ENCODE measurements around the gene ACBD4.

The ACBD4 gene, protein sequence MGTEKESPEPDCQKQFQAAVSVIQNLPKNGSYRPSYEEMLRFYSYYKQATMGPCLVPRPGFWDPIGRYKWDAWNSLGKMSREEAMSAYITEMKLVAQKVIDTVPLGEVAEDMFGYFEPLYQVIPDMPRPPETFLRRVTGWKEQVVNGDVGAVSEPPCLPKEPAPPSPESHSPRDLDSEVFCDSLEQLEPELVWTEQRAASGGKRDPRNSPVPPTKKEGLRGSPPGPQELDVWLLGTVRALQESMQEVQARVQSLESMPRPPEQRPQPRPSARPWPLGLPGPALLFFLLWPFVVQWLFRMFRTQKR

DNA sequence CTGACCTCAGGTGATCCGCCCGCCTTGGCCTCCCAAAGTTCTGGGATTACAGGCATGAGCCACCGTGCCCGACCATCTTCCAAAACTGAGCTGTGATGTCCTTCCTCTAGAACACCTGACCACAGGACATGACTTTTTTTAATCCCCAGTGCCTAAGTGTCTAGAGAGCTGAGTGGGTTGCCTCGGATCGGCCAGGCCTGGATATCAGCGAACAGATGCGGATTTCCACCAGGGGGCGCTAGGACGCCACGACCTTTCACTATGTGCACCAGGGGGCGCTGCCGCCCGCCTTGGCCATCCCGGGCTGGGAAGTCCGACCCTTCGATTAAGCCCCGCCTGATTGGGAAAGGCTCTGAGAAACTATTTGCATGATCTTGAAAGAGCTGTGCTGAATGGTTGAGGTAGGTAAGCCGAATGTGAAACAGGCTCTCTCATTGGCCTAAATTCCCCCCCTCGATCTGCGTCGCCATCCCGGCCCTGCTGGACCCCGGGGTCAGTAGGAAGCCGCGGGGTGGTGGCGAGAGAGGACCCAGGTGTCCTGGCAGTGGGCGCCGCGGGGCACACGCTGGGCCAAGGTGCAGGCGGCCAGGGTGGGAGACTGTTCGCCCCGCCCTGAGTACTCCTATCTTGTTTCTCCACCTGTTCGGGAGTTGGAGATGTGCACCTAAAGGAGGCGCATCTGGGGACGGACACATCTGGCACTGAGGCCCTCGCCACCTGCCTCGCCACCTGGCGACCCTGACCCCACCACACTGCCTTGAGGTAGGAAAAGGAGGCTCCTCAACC is at the start of gene ACBD4:
ACBD4 (plus strand) TSS at position 496 of the 786 bp plus-strand sequence. CDS start 458 bp downstream, outside the sequence.
- peak; percentile 96 for DNase-seq (ENCODE audit: low spot score)

DNA sequence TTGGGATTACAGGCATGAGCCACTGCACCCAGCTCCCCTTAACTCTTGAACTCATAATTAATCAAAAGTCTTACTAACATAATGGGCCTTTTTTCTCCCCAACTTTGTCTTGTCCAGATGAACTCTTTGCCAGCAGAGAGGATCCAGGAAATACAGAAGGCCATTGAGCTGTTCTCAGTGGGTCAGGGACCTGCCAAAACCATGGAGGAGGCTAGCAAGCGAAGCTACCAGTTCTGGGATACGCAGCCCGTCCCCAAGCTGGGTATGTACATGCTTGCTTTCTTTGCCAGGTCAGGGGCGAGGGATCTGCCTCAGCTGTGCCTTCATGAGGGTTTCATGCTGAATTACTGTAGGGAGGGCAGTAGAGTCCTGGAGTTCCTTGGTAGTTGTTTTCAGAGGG is 49.1 kb upstream of the ACBD4 start:
- no peak for DNase-seq (ENCODE audit: low spot score)

DNA sequence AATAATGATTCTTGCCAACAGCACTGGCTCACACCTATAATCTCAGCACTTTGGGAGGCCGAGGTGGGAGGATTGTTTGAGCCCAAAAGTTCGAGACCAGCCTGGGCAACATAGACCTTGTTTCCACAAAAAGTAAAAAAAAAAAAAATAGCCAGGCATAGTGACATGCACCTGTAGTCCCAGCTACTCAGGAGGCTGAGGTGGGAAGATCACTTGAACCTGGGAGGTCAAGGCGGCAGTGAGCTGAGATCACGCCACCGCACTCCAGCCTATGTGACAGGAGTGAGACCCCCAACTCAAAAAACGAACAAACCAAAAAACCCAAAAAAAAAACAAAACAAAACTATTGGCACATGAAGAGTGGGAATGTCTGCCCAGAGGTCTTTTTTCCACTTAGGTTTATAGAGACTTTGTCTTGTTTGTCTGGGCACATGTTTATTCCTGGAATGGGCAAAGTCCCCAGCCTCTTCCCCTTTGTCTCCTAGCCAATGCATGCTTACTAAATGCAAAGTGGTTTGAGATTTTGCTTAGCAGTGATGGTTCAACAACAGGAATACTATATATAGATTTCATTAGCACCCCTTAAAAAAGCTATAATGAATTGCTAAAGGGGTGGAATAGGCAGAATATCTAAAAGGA is 48.5 kb upstream of the ACBD4 start:
- DNase-seq (ENCODE audit: low spot score) = no peak

DNA sequence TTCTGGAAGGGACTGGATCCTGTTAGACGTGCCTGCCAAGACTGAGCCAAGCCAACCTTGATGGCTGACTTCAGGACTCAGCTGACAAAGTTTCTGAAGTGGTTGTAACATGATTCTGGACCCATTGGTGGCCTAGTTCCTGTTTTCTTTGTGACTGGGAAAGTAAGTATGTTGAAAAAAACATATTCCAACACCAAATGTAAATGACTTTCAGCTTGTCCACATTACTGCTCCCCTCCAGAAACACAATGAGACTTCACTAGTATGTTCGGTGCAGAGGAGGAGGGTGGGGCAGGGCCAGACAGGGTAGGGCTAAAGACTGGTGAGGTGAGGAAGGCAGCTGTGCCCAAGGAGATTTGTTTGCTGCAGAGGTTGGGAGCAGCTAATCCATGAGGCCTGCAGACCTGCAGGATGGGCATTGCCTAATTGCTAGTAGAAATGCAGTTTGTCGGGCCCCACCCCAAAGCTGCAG is 47.9 kb upstream of the ACBD4 start:
- no peak for DNase-seq (ENCODE audit: low spot score)

DNA sequence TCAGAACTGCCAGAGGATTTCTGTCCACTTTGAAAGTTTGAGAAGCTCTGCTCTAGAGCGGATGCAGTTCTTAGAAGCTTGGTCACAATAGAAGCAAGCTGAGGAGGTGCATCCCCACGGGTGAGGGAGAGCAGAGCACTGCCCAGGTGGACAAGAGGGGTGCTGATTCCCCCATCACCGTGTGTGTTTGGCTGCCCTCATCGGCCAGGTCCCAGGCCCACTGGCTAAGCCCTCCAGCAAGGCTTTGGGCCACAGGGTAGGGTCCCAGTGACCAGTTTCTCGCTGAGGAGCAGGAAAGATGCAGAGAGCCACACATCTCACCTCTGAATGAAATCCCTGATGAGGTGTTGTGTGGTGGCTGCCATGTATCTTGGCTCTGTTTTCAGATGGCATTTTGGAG is 47.5 kb upstream of the ACBD4 start:
- no peak for DNase-seq (ENCODE audit: low spot score)

DNA sequence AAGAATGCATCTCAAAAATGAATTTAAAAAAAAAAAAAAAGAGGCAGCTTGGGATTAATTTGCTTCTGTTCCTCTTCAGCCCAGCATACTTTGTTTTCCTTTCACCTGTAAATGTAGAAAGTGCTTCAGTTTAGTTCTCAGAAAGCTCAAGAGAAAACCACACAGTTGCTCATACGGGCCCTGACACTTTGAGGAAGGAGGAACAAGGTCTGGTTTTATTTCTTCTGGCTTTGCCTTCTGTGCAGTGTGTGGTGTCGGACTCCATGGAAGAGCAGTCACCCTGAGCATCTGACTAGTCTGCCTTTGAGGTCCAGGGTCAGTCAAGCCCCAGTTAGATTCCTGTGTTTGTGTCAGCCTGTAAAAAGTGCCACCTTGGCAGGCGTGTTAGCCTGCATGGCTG is 46.7 kb upstream of the ACBD4 start:
- DNase-seq (ENCODE audit: low spot score) = no peak

DNA sequence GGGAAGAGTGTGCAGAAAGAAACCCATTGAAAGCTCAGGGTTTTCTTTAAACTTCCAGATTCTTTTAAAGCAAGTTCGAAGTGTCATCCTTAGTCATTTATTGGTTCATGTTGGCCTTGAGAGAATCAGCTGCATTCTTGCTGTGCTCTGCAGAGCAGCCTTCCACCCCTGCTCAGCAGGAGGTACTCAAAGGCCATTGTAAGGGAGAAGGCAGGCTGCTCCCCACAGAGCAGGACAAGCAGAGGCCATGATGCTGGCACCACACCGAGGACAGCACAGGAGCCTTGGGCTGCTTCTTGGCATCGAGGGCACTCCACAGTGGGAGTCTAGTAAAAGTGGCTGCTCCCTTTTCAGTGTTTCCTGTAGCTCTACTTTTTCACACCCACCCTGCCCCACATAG is 44.8 kb upstream of the ACBD4 start:
- no peak for DNase-seq (ENCODE audit: low spot score)

DNA sequence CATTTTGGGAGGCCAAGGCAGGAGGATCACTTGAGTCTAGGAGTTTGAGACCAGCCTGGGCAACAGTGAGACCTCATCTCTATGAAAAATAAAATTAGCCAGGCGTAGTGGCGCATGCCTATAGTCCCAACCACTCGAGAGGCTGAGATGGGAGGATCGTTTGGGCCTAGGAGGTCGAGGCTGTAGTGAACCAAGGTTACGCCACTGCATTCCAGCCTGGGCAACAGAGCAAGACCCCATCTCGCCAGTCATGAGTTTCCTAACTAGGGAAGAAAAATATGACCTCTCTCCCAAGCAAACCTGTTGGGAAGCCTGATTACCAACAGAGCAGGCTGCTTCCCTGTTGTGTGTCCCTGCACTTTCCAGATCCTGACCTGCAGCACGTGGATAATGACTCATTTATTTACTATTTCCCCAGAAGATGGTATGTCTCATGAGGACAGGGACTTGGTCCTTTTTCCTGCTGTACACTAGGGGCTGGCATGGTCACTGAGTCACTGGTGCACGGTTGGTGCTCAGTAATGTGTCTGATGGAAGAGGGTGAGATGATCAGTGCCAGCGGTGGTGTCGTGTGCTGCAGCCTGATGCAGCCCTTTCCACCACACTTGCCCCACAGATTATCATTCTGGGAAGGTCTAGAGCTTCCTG is 43.6 kb upstream of the ACBD4 start:
- no peak for DNase-seq (ENCODE audit: low spot score)

DNA sequence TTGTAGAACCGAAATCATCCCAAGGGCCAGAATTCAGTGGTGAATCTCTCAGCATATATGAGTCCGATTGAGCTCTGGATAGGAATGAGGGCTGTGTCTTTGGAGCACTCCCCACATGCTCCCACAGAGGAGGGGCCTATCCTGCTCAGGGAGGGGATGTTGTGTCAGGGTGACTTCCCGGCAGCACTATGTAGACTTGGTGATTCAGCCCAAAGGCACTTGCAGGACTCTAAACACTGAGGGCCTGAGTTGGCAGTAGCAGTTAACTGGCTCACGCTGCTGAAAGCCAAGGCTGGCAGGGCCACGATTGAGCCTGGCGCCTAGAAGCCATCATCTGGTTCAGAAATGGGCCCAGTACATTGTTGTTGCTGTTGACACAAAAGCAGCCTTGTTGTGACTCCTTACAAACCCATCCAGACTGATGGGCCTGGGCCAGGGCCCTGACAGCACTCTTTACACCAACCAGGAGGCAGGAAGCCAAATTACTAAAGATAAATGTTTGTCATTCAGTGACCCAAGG is 42.5 kb upstream of the ACBD4 start:
- DNase-seq (ENCODE audit: low spot score) = peak; percentile 67

DNA sequence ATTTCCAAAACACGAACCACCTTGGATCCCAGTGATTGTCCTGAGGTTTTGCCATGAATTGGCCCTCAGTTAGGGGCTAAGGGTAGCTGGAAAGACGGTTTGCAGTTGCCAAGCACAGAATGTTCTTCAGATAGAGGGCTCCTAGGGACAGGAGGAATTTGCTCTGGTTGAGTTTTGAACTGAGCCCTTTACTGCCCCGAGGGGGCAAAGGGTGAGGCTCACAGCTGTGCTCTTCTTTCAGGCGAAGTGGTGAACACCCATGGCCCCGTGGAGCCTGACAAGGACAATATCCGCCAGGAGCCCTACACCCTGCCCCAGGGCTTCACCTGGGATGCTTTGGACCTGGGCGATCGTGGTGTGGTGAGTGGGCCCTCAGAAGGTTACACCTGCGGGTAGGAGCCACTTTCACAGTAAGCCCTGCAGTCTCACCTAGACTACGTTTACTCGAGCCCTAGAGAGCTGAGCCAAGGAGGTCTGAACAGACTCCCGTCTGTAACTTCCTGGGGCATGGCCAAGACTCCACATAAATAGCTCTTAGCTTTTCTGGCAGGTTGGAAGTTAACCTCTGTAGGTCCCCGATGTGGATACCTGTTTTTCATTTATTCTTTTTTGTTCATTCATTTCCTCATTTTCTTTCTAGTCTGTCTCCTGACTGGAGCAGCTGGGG is 41.9 kb upstream of the ACBD4 start:
- no peak for DNase-seq (ENCODE audit: low spot score)

DNA sequence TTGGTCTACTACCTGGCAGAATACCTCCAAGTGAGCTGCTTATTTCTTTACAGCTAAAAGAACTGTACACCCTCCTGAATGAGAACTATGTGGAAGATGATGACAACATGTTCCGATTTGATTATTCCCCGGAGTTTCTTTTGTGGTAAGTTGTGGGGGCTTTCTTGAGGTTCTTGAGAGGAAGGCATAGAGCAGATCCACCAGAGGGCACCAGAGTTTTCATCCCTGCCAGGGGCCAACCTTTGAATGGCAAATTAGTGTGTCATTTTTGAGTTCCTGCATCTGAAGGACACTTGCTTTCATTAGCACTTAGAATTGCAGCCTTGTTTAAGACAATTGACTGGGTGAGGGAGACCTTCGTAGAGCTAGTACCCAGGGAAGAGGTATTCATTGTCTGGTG is 39.3 kb upstream of the ACBD4 start:
- peak; percentile 31 for DNase-seq (ENCODE audit: low spot score)

DNA sequence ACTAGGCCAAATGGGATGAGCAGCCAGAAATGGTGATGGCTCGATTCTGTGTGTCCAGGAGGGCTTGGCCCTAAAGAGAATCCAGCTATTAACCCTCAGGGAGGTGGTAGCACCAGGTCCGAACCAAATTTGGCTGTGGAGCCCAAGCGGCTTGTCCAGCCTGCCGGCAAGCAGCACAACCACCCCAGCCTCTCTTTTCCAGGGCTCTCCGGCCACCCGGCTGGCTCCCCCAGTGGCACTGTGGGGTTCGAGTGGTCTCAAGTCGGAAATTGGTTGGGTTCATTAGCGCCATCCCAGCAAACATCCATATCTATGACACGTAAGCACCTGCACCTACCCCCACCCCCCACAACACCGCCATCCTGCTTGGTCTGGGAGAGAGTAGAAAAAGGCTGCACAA is 38.6 kb upstream of the ACBD4 start:
- no peak for DNase-seq (ENCODE audit: low spot score)

DNA sequence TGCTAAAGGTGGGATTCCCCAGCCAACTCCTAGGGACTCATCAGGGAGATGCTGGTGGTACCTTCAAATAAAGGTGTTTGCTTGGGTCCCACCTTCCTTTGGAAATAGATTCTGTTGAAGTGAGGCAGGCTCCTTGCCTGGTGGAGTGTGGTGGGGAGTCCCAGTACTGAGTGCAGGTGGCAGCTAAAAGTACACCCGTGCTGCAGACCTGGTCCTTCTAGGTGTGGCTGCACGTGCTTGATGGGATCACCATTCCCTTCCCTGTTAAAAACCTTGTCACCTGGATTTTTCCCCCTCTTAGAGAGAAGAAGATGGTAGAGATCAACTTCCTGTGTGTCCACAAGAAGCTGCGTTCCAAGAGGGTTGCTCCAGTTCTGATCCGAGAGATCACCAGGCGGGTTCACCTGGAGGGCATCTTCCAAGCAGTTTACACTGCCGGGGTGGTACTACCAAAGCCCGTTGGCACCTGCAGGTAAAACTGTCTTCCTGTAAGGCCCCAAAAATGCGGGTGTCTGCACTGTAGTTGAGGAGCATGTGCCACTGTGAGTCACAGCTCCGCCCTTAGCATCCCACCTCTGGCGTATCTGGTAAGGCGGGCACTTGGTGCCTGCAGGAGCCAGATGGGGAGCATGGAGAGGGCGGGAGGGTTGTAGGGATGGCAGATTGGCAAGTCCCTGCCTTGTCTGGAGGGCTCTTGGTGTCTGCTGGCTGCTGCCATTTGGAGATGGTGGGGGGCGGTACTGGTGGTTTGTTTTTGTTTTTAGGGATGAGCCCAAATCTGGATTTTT is 37.2 kb upstream of the ACBD4 start:
- no peak for DNase-seq (ENCODE audit: low spot score)

DNA sequence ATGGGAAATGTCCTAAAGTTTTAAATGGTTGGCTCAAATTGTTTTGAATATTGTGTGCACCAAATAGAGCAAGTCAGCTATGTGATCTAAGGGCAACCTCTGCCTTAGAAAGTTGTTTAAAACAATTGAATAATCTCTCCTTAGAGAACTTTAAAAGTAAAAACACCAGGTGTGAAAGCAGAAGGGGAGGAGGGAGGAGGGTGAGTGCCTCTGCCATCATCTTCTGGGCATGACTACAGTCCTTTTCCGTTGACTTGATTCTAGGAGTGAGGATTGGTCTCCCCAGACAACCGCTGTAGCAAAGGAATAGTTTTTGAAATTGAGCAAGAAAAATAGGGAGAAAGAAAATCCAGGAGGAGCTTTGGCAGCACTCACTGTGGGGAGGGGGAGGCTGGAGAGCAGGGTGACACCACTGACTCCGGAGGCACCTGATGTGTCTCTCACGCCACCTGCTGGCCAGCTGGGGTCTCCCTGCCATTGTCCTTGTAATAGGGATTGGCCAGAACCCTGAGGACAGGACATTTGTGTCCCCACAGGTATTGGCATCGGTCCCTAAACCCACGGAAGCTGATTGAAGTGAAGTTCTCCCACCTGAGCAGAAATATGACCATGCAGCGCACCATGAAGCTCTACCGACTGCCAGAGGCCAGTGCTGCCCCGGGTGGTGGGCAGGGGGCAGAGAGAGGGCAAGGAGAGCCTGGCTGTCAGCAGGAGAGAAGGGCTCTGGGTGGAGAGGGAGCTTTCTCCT is 36.4 kb upstream of the ACBD4 start:
- peak; percentile 57 for DNase-seq (ENCODE audit: low spot score)

DNA sequence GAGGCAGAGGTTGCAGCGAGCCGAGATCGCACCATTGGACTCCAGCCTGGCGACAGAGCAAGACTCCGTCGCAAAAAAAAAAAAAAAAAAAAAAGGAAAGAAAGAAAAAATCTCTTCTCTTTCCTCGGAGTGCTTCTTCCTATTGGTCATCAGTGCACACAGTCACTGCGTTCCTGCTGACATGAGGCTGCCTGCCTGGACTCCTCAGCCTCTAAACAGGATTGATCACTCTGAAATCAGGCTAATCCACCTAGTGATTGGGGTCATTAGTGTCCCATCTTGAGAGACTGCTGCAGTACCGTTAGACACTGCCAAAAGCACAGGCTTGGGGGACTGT is 34.0 kb upstream of the ACBD4 start:
- DNase-seq (ENCODE audit: low spot score) = no peak

DNA sequence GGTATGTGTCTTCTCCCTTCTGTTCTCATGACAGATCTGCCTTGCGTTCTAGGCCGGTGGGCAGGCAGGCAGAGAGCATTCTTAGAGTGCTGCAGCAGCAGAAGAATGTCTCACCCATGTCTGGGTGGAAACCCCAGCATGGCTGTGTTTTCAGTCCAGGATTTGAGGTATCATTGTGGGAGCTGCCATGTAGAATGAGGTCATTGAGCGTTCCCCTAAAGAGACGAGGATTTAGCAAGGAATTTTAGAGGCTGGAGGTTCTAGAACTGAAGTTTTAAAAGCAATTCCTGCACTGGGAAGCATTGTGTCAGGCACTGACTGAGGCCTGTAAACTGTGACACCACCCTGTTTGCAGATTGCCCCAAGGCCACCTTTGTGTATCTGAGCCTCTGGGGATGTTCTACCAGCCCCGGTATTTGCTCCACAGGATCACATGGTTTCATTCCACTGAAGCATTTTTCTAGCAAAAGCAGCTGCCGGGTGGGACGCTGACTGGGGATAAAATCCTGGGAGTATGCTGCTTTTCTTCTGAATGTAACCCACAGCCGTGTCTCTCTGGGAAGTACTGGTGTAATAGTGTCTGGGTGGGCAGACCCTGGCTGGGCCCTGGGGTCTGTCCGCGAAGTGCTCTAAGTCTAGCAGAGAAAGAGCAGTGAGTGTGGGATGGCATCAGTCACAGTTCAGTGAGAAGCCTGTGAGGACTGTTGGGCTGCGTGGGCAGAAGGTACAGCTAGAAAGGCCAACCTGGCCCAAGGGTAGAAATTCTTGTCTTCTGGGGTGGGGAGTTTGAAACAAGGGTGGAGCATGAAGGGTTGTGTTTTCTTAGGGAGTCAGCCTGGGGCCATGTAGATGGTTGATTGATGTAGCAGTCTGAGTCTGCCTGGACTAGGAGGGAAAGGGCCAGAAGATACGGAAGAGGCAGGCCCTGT is 33.3 kb upstream of the ACBD4 start:
- DNase-seq (ENCODE audit: low spot score) = no peak

DNA sequence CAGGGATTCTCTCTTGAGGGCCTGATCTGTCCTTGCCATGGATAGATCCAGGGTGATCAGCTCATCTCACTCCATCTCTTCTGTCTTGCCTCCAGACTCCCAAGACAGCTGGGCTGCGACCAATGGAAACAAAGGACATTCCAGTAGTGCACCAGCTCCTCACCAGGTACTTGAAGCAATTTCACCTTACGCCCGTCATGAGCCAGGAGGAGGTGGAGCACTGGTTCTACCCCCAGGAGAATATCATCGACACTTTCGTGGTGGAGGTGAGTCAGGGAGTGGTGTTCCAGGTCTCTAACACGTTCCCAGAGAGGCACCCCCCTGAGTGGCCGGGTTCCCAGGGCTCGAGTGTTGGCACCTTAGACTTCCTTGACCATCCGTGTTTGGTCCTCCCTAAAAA is 32.6 kb upstream of the ACBD4 start:
- DNase-seq (ENCODE audit: low spot score) = no peak

DNA sequence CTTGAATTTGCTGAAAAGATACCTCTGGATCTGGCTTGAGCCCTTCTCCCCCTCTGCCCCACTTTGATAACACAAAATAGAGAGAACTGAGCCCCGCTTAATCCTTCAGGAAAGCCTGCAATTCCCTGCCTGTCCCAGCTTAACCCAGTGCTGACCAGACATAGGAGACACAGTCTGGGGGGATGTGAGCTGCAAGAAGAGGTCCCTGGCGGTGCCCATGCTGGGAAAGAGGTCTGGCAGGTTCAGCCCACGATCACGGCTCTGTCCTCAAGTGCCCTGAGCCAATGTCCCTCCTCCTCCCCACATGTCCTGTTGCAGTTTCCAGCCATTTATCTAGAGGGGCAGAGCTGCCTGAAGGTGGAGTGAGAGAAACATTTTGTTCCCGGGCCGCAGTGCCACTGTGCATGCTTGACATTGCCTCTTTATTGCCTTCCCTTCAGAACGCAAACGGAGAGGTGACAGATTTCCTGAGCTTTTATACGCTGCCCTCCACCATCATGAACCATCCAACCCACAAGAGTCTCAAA is 32.2 kb upstream of the ACBD4 start:
- DNase-seq (ENCODE audit: low spot score) = no peak

DNA sequence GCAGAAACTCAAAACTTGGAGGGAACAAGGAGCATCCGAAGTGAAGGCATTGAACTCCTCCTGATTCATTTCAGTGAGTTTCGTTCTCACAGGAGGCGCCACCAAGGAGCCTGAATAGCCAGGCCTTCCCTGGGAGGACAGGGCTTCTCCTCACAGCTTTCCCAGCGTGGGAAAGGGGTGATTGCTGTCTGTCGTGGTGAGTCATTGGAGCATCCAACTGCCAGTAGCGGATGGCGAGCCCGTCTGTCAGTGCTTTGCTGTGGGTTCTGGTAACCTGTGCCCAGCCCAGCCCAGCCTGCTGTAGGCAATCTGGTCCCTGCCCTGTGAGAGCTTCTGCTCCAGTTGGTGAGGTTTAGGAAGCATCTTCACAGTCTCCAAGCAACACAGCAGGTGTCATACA is 31.5 kb upstream of the ACBD4 start:
- no peak for DNase-seq (ENCODE audit: low spot score)
